Stimulated activated CD4-positive, alpha-beta T cell treated with anti-CD3 and anti-CD28 coated beads, Interleukin-12 subunit alpha, Interleukin-12 subunit beta, amount 100 ng/mL, for 4 hours (primary cell): Measurements from ENCODE around the gene PODN.

Experiments used
- DNase-seq: peaks from one replicate; pipeline ENCODE4 v3.0.0-alpha.2; 2020

PODN gene

GRCh38 chr1:53051676-53052075 is 10.3 kb upstream of the PODN start:
- no peak for DNase-seq

DNA sequence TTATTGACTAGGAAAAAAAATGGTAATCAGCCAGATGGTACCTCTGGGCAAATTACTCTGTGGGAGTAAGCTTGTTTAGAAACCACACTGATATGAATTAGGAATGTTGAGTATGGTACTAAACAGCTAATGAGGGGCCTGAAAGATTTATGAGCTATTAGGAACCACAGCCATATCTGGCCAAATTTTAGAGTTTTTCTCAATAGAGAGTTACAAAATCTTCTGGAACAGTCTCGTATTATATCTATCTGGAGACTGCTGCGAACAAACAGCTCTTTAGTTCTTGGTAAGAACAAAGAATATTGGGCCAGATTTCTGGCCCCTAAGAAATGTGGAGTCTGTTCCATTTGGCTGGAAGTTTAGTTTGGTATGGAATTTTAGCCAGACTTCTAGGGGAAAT is 4.9 kb upstream of the PODN start:
- no peak for DNase-seq

DNA sequence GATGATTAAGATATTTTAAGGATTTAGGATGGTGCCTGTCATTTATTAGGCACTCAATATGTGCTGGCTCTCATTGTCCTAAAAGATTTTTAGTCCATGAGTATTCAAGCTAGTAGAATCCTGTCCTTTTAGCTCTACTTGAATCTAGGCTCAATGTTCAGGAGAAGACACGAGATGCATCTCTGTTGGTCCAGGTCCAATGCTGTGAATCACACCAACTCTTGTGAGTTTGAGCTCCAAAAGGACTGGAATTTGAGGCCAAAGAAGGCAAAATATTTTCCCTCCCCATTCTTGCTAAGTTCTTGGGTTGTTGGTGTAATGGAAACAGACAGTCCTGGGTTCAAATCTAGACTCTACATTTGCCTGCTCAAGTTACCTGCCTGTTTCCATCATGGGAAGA is 1.4 kb upstream of the PODN start:
- no peak for DNase-seq

DNA sequence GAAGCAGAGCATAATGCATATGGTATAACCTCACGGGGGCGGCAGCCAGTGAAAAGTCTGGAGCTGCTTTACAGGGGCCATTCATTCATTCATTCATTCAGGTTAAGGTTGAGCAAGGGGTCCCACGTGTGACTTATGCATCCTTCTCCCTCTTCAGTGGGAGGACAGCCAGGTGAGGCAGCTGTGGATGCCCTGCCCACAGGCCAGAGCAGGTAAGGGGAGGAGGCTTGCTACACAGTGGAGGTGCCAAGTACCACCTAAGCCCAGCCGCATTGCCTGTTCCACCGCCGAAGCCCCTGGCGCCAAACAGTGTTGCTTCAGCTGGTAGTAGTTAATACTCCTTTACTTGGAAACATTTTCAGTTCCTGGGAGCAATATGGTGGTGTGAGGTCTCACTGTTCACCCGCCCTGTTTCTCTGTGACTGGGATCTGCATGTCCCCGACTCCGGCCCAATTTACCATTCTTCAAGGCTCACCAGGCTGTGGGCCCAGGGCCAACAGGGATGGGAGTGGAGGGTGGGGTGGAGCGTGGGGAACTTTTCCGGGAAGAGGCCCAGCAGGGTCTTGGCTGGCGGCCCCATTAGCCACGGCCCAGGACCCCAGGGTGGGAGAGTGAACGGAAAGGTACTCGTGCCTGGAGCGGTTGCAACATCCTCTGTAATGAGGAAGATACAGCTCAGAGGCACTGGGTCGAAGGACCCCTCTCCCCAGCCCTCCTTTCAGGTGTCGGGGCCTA is 722 bp upstream of the PODN start:
- no peak for DNase-seq

- DNase-seq = no peak
Observed at GRCh38 chr1:53062708-53063591, 937 bp downstream of the PODN start.

DNA sequence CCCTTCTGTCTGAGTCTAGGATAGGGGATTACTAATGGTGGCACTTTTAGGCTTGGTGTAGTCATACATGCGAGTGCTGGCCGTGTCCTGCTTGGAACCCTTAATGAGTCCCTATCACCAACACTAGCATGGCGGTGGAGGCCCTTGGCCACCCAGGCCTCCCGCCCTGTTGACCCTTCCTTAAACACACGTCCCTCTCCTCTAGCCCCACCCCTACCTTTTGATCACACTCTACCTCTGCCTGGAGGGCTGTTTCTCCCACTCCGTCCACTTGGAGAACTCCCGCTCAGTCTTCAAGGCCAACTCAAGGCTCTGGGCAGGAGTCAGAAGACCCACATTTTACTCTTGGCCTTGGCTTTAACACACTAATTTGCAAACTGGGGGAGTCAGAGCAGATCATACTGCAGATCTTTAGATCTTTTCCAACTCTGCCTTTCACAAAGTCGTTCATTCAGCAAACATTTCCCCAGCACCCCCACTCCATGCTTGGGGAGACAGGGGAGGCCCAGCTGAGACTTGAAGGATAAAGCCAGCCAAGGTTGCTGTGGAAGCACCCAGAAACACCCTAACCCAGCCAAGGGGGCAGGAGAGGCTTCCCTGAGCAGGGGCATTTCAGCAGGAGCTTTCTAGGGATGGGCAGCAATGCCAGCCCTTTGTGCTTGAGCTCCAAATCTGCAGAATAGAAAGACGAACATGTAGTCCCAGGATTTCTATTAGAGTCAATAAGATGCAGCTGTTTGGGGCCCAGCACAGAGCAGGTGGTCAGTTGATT is 1.9 kb downstream of the PODN start:
- DNase-seq = no peak

GRCh38 chr1:53065391-53065790 is 3.4 kb downstream of the PODN start:
- no peak for DNase-seq

GRCh38 chr1:53066488-53066887 is 4.5 kb downstream of the PODN start:
- DNase-seq = no peak

GRCh38 chr1:53066891-53067738 is 5.1 kb downstream of the PODN start:
- no peak for DNase-seq

DNA sequence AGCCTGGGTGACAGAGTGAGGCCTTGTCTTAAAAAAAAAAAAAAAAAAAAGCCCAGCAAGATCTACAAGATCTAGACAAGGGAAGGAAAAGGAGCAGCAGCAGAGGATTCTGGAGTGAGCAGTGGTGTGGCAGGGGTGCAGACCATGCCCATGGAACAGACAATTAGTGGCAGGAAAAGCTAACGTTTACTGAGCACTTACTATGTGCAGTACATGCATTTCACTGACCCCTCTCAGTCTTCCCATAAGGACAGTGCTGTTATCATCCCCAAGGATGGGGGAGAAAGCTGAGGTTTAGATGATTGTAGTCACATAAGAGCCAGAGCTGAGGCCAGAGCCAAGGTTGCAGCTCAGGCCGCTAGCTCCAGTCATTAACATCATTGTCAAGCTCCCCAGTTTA is 5.9 kb downstream of the PODN start:
- no peak for DNase-seq

GRCh38 chr1:53068314-53069099 is 6.5 kb downstream of the PODN start:
- no peak for DNase-seq

GRCh38 chr1:53069265-53069662 is 7.3 kb downstream of the PODN start:
- no peak for DNase-seq

GRCh38 chr1:53069663-53070327 is 7.8 kb downstream of the PODN start:
- no peak for DNase-seq

DNA sequence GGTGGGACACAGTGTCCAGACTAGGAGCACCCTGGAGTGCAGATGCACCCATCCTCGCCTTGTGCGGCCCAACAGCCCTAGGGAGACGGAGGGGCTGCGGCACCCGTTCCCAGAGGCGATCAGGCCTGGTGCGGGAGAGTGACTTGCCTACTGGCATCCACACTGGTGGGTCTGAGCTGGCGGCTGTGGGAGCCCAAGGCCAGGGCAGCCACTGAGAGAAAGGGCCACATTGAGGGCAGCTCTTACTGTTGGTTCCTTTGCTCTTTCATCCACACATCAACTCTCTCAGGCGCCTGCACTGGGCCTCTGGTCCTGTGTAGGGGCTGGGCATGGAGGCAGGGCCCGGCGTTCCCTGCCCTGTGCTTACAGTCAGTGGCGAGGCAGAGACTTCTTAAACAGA is 8.6 kb downstream of the PODN start:
- no peak for DNase-seq

DNA sequence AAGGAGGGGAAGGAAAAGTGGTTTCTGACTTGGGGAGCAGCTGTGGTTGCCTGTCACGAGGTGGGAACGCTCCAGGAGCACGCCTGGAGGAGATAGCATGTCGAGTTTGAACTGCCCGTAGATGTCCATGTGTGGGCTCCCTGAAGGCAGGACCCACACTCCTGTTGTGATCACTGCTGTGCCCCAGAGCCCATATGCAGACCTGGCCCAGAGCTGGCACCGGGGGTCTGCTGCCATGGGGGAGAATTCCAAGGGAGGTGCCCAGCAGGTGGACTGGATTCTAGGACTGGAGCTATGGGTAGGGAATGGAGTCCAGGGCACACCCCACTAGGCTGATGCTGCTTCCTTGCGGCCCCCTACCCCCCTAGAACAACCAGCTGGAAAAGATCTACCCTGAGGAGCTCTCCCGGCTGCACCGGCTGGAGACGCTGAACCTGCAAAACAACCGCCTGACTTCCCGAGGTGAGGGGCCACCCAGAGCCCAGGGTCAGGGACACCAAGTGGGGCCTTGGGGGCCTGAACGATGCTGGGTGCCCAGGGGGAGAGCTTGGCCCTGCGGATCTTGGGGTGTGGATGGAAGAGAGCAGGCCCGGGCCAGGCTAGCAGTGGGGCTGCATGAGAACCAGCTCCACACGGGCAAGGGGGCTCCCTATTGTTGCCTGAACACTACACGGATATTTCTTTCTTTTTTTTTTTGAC is 9.3 kb downstream of the PODN start:
- no peak for DNase-seq

GRCh38 chr1:53071915-53072314 is 9.9 kb downstream of the PODN start:
- DNase-seq = no peak

- DNase-seq = no peak
Observed at GRCh38 chr1:53073287-53073686, 11.3 kb downstream of the PODN start.

DNA sequence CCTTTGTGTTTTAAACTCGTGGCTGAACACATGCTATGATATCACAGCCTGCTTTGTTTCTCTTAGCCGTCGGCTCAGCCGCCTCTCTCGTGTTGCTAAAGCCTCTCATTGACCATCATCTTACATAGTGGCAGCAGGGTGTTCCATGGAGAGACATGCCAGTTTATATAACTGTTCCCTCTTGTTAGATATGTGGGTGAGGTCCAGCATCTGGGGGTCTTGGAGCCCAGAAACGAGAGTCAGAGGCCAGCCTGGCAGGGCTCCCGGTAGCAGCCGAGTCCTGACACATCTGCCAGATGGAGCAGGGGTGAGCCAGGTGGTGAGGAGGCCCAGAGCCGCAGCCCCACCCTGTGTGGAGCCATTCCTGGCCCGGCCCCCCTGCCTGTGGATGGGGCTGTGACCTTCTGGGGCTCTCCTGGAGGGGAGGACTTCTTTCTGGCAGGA is 11.9 kb downstream of the PODN start:
- DNase-seq = no peak

GRCh38 chr1:53074313-53075154 is 12.5 kb downstream of the PODN start:
- no peak for DNase-seq
